Measurements from ENCODE around the gene POLR3C. TPM values are rescaled to one million over a fixed set of nuclear protein-coding genes. Genes with fewer than 3 reads are reported as not detected.

The POLR3C gene
- total and polyA plus RNA-seq, 8 donors, result 5.3 to 34.4 (median 18.1) TPM

DNA sequence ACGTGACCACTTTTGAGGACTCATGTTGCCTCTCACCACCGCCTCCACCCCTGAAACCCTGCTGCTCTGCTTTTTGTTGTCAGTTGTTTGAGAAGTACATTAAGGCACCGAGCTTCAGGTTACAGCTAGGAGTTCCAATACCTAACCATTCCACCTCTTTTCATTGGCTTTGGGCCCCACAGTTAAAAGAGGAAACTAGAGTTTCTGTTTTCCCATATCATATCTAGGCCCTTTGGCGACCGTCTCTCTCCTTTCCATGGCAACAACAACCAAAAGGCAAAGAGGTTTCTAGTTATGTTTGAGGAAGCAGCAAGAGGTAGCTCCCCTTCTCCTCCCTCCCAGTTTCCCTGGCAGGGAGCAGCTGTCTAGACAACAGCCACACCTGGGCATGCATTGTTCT, 55.8 kb downstream of the POLR3C start:
- H3K27me3 ChIP-seq, result no peaks in the 10 kb centered on the region
- H3K9me3 ChIP-seq, result no peaks in the 10 kb centered on the region
- intact Hi-C loops (cut with DNase I; ENCODE audit: low total_unique reads), result no loop called here
- no peaks in the 10 kb centered on the region for H3K36me3 ChIP-seq
- H3K4me1 ChIP-seq, result peaks cover 0 to 22% (median 2%) of the 10 kb centered on the region in 4 donors
- no peak overlapping the region for H3K27ac ChIP-seq
- no peak overlapping the region for H3K4me3 ChIP-seq
- no peak for TF ChIP-seq POLR2AphosphoS5 (IDR thresholded peaks at IDR 0.05)
- TF ChIP-seq, protein P1, sequence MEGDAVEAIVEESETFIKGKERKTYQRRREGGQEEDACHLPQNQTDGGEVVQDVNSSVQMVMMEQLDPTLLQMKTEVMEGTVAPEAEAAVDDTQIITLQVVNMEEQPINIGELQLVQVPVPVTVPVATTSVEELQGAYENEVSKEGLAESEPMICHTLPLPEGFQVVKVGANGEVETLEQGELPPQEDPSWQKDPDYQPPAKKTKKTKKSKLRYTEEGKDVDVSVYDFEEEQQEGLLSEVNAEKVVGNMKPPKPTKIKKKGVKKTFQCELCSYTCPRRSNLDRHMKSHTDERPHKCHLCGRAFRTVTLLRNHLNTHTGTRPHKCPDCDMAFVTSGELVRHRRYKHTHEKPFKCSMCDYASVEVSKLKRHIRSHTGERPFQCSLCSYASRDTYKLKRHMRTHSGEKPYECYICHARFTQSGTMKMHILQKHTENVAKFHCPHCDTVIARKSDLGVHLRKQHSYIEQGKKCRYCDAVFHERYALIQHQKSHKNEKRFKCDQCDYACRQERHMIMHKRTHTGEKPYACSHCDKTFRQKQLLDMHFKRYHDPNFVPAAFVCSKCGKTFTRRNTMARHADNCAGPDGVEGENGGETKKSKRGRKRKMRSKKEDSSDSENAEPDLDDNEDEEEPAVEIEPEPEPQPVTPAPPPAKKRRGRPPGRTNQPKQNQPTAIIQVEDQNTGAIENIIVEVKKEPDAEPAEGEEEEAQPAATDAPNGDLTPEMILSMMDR (IDR thresholded peaks at IDR 0.05), result no peak
- no peak for TF ChIP-seq POLR2A (IDR thresholded peaks at IDR 0.05)
- no peak for TF ChIP-seq EP300 (IDR thresholded peaks at IDR 0.05)
- 32 to 53% (median 44%) methylated on average over 5 of the region's 5 CpGs for WGBS, 5 donors
- DNase-seq, result no peak

DNA sequence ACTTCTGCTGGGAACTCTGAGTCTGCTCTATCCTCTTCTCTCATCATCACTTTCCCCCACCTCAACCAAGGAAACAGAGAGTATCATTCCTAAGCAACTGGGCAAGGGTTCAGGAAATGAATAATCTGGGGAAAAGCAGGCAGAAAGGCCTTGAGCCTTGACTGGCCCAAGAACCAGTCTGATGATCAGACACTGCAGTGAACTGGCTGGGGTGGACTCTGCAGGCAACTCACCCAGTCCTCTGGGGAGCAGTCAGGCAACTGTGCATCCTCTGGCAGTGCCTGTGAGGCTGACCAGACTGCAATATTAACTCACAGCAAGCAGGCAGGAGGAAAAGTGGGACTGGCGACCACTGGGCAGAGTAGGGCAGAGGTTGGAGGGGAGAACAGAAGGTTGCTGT, 60.7 kb downstream of the POLR3C start:
- no peaks in the 10 kb centered on the region for H3K36me3 ChIP-seq
- peaks cover 20 to 37% (median 26%) of the 10 kb centered on the region in 4 donors for H3K4me1 ChIP-seq
- no peaks in the 10 kb centered on the region for H3K9me3 ChIP-seq
- intact Hi-C loops (cut with DNase I; ENCODE audit: low total_unique reads), result no loop called here
- no peak overlapping the region for H3K27ac ChIP-seq
- TF ChIP-seq POLR2AphosphoS5 (IDR thresholded peaks at IDR 0.05) (no peak), POLR2A (IDR thresholded peaks at IDR 0.05) (no peak), EP300 (IDR thresholded peaks at IDR 0.05) (no peak)
- TF ChIP-seq, protein P1 (IDR thresholded peaks at IDR 0.05), result no peak
- WGBS, 5 donors, result 84 to 100% (median 90%) methylated on average over 1 of the region's 1 CpG
- H3K4me3 ChIP-seq, result no peak overlapping the region
- no peak for DNase-seq
- H3K27me3 ChIP-seq, result no peaks in the 10 kb centered on the region

DNA sequence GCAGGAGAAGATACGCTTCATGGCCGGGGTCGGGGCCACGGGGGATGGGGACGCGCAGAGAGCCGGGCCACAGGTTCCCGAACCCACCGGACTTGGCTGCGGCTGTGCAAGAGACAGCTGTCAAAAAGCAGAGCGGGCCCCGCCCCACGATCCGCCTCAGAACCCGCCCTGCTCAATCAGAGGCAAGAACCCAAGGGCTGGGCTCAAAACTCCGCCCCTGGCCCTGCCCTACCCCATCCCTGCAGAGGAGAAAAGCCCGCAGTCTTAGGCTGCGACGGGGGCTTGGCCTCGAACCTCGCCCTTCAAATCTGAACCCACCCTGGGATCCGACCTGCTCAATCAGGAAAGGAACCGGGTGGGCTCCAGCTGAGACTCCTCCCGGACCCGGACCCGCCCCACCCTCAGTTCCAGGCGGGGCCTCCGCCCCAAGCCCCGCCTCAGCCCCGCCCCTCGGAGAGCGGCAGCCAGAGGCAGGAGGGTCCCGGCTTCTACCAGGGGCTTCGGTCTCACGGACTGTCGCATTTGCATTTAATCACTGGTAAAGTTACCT, 61.8 kb downstream of the POLR3C start, which contains the start of gene ANKRD35:
TSS of gene ANKRD35 (minus strand) at position 129 of the 550 bp plus-strand sequence. CDS start at position 21, 108 bp downstream.
- WGBS, 5 donors, result 0 to 1% (median 1%) methylated on average over 17 to 36 of the region's 36 CpGs
- TF ChIP-seq EP300 (IDR thresholded peaks at IDR 0.05) (no peak), POLR2AphosphoS5 (IDR thresholded peaks at IDR 0.05) (no peak), POLR2A (IDR thresholded peaks at IDR 0.05) (no peak)
- TF ChIP-seq, protein P1 (IDR thresholded peaks at IDR 0.05), result no peak
- Histone ChIP-seq H3K9me3 (no peaks in the 10 kb centered on the region), H3K27me3 (no peaks in the 10 kb centered on the region), H3K27ac (peak within 1 kb of the TSS in 4 of 5 donors; percentile 1 to 70 (median 52)), H3K4me3 (peak within 1 kb of the TSS; percentile 64 to 88 (median 80)), H3K4me1 (peaks cover 25 to 42% (median 33%) of the 10 kb centered on the region in 4 donors), H3K36me3 (no peaks in the 10 kb centered on the region)
- intact Hi-C loops (cut with DNase I; ENCODE audit: low total_unique reads), result no loop called here
- peak; percentile 90 to 93 for DNase-seq

DNA sequence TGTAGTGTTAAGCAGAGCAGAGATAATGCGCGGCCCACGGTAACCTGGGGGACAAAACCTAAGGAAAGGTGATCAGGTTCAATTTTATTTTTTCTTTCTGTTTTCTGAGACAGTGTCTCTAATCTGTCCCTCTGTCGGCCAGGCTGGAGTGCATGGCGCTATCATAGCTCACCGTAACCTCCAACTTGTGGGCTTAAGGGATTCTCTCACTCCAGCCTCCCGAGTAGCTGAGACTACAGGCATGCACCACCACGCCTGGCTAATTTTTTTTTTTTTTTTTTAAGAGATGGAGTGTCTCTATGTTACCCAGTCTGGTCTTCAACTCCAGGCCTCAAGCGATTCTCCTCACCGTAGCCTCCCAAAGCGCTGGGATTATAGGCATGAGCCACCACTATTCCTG, 62.4 kb downstream of the POLR3C start:
- TF ChIP-seq POLR2A (IDR thresholded peaks at IDR 0.05) (no peak), POLR2AphosphoS5 (IDR thresholded peaks at IDR 0.05) (no peak), EP300 (IDR thresholded peaks at IDR 0.05) (no peak)
- TF ChIP-seq, protein P1 (IDR thresholded peaks at IDR 0.05), result no peak
- Histone ChIP-seq H3K9me3 (no peaks in the 10 kb centered on the region), H3K4me3 (peak overlapping the region; percentile 64 to 88 (median 80)), H3K36me3 (no peaks in the 10 kb centered on the region), H3K27me3 (no peaks in the 10 kb centered on the region), H3K4me1 (peaks cover 30 to 48% (median 39%) of the 10 kb centered on the region in 4 donors), H3K27ac (peak overlapping the region in 3 of 5 donors; percentile 43 to 70 (median 60))
- whole genome bisulfite sequencing, 5 donors, result 42 to 51% (median 46%) methylated on average over 11 of the region's 11 CpGs
- DNase-seq, result no peak
- intact Hi-C loops (cut with DNase I; ENCODE audit: low total_unique reads), result no loop called here

Data from stomach (tissue), 9 donors.